H9 (cell line): ENCODE results near the gene PRRG3. TPM values are rescaled to one million over a fixed set of nuclear protein-coding genes. Genes with fewer than 3 reads are reported as not detected.

ENCODE experiments used
- DNase-seq: peaks from one replicate; pipeline ENCODE4 v3.0.0-alpha.2; 2017
- H2AFZ ChIP-seq: one replicate; pipeline ENCODE4 v1.6.1; 2013; ENCODE audit warnings: mild to moderate bottlenecking, low read length, control low read depth, moderate library complexity
- H2AK5ac ChIP-seq: 2 replicates; pipeline ENCODE4 v1.6.1; 2013; ENCODE audit warnings: low read length, control low read depth, mixed read lengths; ENCODE audit not compliant: insufficient read length
- H2BK120ac ChIP-seq: one replicate; pipeline ENCODE4 v1.6.1; 2013; ENCODE audit warnings: low read depth, mild to moderate bottlenecking, low read length, control low read depth, inconsistent platforms; ENCODE audit not compliant: poor library complexity, severe bottlenecking
- H2BK12ac ChIP-seq: 2 replicates; pipeline ENCODE4 v1.6.1; 2013; ENCODE audit warnings: low read length, control low read depth, mixed read lengths, low read depth; ENCODE audit not compliant: insufficient read length
- H2BK15ac ChIP-seq: 2 replicates; pipeline ENCODE4 v1.6.1; 2013; ENCODE audit warnings: low read depth, low read length, control low read depth
- H2BK20ac ChIP-seq: one replicate; pipeline ENCODE4 v1.6.1; 2013; ENCODE audit warnings: low read depth, mild to moderate bottlenecking, low read length, control low read depth, inconsistent platforms; ENCODE audit not compliant: poor library complexity, severe bottlenecking
- H2BK5ac ChIP-seq: 2 replicates; pipeline ENCODE4 v1.6.1; 2013; ENCODE audit warnings: low read length, control low read depth, mixed read lengths; ENCODE audit not compliant: insufficient read length
- H3K14ac ChIP-seq: 2 replicates; pipeline ENCODE4 v1.6.1; 2013; ENCODE audit warnings: low read length, control low read depth; ENCODE audit not compliant: insufficient read depth
- H3K18ac ChIP-seq: 2 replicates; pipeline ENCODE4 v1.6.1; 2013; ENCODE audit warnings: low read depth, mild to moderate bottlenecking, mixed read lengths, low read length, control low read depth; ENCODE audit not compliant: insufficient read length
- H3K23ac ChIP-seq: 2 replicates; pipeline ENCODE4 v1.6.1; 2013; ENCODE audit warnings: low read length, control low read depth, mixed read lengths, low read depth; ENCODE audit not compliant: insufficient read length
- H3K23me2 ChIP-seq: 2 replicates; pipeline ENCODE4 v1.6.1; 2013; ENCODE audit warnings: low read depth, mild to moderate bottlenecking, mixed read lengths, low read length, control low read depth; ENCODE audit not compliant: insufficient read length, poor library complexity, severe bottlenecking
- H3K27ac ChIP-seq: 2 replicates; pipeline ENCODE4 v1.5.1; 2013; ENCODE audit warnings: low read length, control low read depth, mixed read lengths, low read depth; ENCODE audit not compliant: insufficient read length
- H3K27me3 ChIP-seq: 2 replicates; pipeline ENCODE4 v1.6.1; 2013; ENCODE audit warnings: low read length, control low read depth, inconsistent platforms; ENCODE audit not compliant: insufficient read depth
- H3K4ac ChIP-seq: 2 replicates; pipeline ENCODE4 v1.6.1; 2013; ENCODE audit warnings: low read depth, mild to moderate bottlenecking, control low read depth, inconsistent platforms, low read length, moderate library complexity
- H3K4me1 ChIP-seq: 2 replicates; pipeline ENCODE4 v1.6.1; 2013; ENCODE audit warnings: low read length, control low read depth, inconsistent platforms; ENCODE audit not compliant: insufficient read depth
- H3K4me2 ChIP-seq: 2 replicates; pipeline ENCODE4 v1.6.1; 2013; ENCODE audit warnings: low read length, control low read depth, mixed read lengths; ENCODE audit not compliant: insufficient read length, insufficient read depth
- H3K56ac ChIP-seq: 2 replicates; pipeline ENCODE4 v1.6.1; 2013; ENCODE audit warnings: low read depth, mild to moderate bottlenecking, mixed read lengths, low read length, control low read depth; ENCODE audit not compliant: insufficient read length
- H3K79me1 ChIP-seq: 2 replicates; pipeline ENCODE4 v1.6.1; 2013; ENCODE audit warnings: low read depth, mild to moderate bottlenecking, moderate library complexity, low read length, control low read depth, inconsistent platforms; ENCODE audit not compliant: insufficient read depth, poor library complexity, severe bottlenecking
- H3K79me2 ChIP-seq: 2 replicates; pipeline ENCODE4 v1.6.1; 2013; ENCODE audit warnings: low read length, control low read depth, inconsistent platforms; ENCODE audit not compliant: insufficient read depth
- H3K9ac ChIP-seq: 2 replicates; pipeline ENCODE4 v1.6.1; 2013; ENCODE audit warnings: low read length, control low read depth, mixed read lengths; ENCODE audit not compliant: insufficient read length; ENCODE audit errors: extremely low read depth
- H3K9me3 ChIP-seq: one replicate; pipeline ENCODE4 v1.6.1; 2013; ENCODE audit warnings: low read depth, low read length, inconsistent platforms; ENCODE audit not compliant: control insufficient read depth
- H3T11ph ChIP-seq: one replicate; pipeline ENCODE4 v1.6.1; 2013; ENCODE audit warnings: mild to moderate bottlenecking, low read length, control low read depth, inconsistent platforms
- H4K20me1 ChIP-seq: one replicate; pipeline ENCODE4 v1.6.1; 2013; ENCODE audit not compliant: control insufficient read depth, insufficient read length, insufficient read depth
- H4K5ac ChIP-seq: 2 replicates; pipeline ENCODE4 v1.6.1; 2013; ENCODE audit warnings: low read depth, mild to moderate bottlenecking, mixed read lengths, low read length, control low read depth; ENCODE audit not compliant: insufficient read length
- H4K8ac ChIP-seq: replicated peaks from 2 replicates; pipeline ENCODE4 v1.6.1; 2013; ENCODE audit warnings: low read length, control low read depth, mixed read lengths, low read depth; ENCODE audit not compliant: insufficient read length
- H4K91ac ChIP-seq: 2 replicates; pipeline ENCODE4 v1.6.1; 2013; ENCODE audit warnings: low read depth, mild to moderate bottlenecking, moderate library complexity, mixed read lengths, low read length, control low read depth; ENCODE audit not compliant: insufficient read length
- H3K27ac Mint-ChIP-seq, 3 experiments: 2 replicates in 2 of 3; 3 replicates in 1 of 3; pipeline ENCODE4 v1.8.0; 2020 to 2021; ENCODE audit warnings: mixed read lengths in 3 of 3, mild to moderate bottlenecking in 1 of 3, moderate library complexity in 1 of 3
- H3K27me3 Mint-ChIP-seq: 2 replicates; pipeline ENCODE4 v1.8.0; 2021; ENCODE audit warnings: low read depth, mild to moderate bottlenecking, moderate library complexity, mixed read lengths
- H3K36me3 Mint-ChIP-seq, 3 experiments: 2 replicates in 2 of 3; 3 replicates in 1 of 3; pipeline ENCODE4 v1.8.0; 2020 to 2021; ENCODE audit warnings: low read depth in 3 of 3, mixed read lengths in 3 of 3; ENCODE audit not compliant: insufficient read depth in 1 of 3
- H3K4me1 Mint-ChIP-seq, 2 experiments: 2 replicates each; pipeline ENCODE4 v1.8.0; 2020; ENCODE audit warnings: mixed read lengths in 2 of 2
- H3K4me3 Mint-ChIP-seq, 2 experiments: 2 replicates in 1 of 2; 3 replicates in 1 of 2; pipeline ENCODE4 v1.8.0; 2020 to 2021; ENCODE audit warnings: mild to moderate bottlenecking in 2 of 2, mixed read lengths in 2 of 2, moderate library complexity in 1 of 2
- H3K9me3 Mint-ChIP-seq, 2 experiments: 2 replicates in 1 of 2; 3 replicates in 1 of 2; pipeline ENCODE4 v1.8.0; 2020; ENCODE audit warnings: mild to moderate bottlenecking in 2 of 2, mixed read lengths in 2 of 2, moderate library complexity in 1 of 2
- CTCF ChIP-seq: fragments of 200-600 bp; sonication (generic); conservative IDR thresholded peaks from 3 replicates; pipeline ENCODE4 v1.8.0; 2021; ENCODE audit warnings: antibody characterized with exemption, mild to moderate bottlenecking
- WGBS: extraction: QIAGEN DNeasy Blood & Tissue Kit; methylation state at CpG from one replicate; pipeline ENCODE4 v1.1.7; 2013; ENCODE audit warnings: missing lambda C conversion rate, low lambda C conversion rate, mixed read lengths; ENCODE audit not compliant: insufficient read length; ENCODE audit errors: extremely low coverage; 5-methylcytosine and 5-hydroxymethylcytosine counted together
- total RNA-seq: library from RNA; stranded (reverse); gene quantifications from 2 replicates; pipeline ENCODE4 v1.2.1, GENCODE V29; 2021

The PRRG3 gene
- total RNA-seq, 1 experiment from 2014 or later = 4.9 TPM

GRCh38 chrX:151726751-151727150 lies 31.5 kb downstream of the PRRG3 start:
- Histone ChIP-seq H3K14ac (no peak overlapping the region), H3K56ac (no peak overlapping the region), H2BK120ac (no peak overlapping the region), H2BK20ac (no peak overlapping the region), H2BK12ac (no peak overlapping the region), H3K79me2 (no peaks in the 10 kb centered on the region), H3K18ac (no peak overlapping the region), H3K4ac (no peak overlapping the region; the same call in 1 of the 2 replicates), H3K9me3 (peaks cover 60% of the 10 kb centered on the region), H2BK5ac (no peak overlapping the region), H3K27ac (no peak overlapping the region), H4K8ac (no peak overlapping the region), H3K23me2 (no peaks in the 10 kb centered on the region), H2BK15ac (no peak overlapping the region), H3K23ac (no peak overlapping the region), H2AFZ (no peak overlapping the region), H4K20me1 (no peaks in the 10 kb centered on the region), H3K27me3 (no peaks in the 10 kb centered on the region), H3K79me1 (no peaks in the 10 kb centered on the region), H4K91ac (no peak overlapping the region), H3K4me2 (no peak overlapping the region), H3T11ph (no peak overlapping the region), H2AK5ac (no peak overlapping the region), H3K9ac (no peak overlapping the region), H3K4me1 (no peaks in the 10 kb centered on the region), H4K5ac (no peak overlapping the region)
- no peaks in the 10 kb centered on the region; a peak in 2 of 7 replicates for H3K36me3 Mint-ChIP-seq
- no peak overlapping the region for H3K4me3 Mint-ChIP-seq
- DNase-seq = no peak
- TF ChIP-seq CTCF = no peak
- peaks cover 8% of the 10 kb centered on the region for H3K27me3 Mint-ChIP-seq
- no peak overlapping the region for H3K27ac Mint-ChIP-seq
- H3K4me1 Mint-ChIP-seq = peaks cover 5 to 11% of the 10 kb centered on the region in 2 experiments; a peak in 3 of 4 replicates
- WGBS = no CpG with 5 or more reads among the region's 5 CpGs
- H3K9me3 Mint-ChIP-seq = peaks cover 52 to 56% of the 10 kb centered on the region in 2 experiments
